Endothelial cell of umbilical vein (primary cell): ENCODE measurements around the gene PGS1. TPM values are rescaled to one million over a fixed set of nuclear protein-coding genes. Genes with fewer than 3 reads are reported as not detected.

ENCODE experiments used
- BruUV-seq: library from RNA; stranded (reverse); fragments of 400-500 nt; replicated peaks from 2 replicates; lab custom pipeline; 2021; lab: Mats Ljungman, UMichigan
- CTCF ChIA-PET: fragments of 300-600, 350-600 bp; sonication (Branson Sonifier 250); formaldehyde crosslinking; loops from one replicate; lab custom pipeline; 2021; ENCODE audit warnings: antibody characterized with exemption, inconsistent platforms; lab: Charles Lee
- POLR2A ChIA-PET: fragments of 300-600, 350-600 bp; sonication (Branson Sonifier 250); formaldehyde crosslinking; loops from one replicate; lab custom pipeline; 2021; ENCODE audit warnings: antibody characterized with exemption, inconsistent platforms; lab: Charles Lee
- DNase-seq: peaks from one replicate; pipeline ENCODE4 v3.0.0-alpha.2; 2011; ENCODE audit warnings: low read depth, low spot score
- FAIRE-seq: peaks from 2 replicates; lab custom pipeline; 2011; peaks lifted over from hg19 to GRCh38; lab: Jason Lieb, UNC
- H2AFZ ChIP-seq: 2 replicates; pipeline ENCODE4 v1.6.0; 2012; ENCODE audit warnings: low read depth, low read length, control low read depth, inconsistent platforms
- H3K27ac ChIP-seq: 2 replicates; pipeline ENCODE4 v1.5.1; 2011; ENCODE audit warnings: low read depth, mild to moderate bottlenecking, control low read depth, low read length, moderate library complexity; ENCODE audit not compliant: insufficient read depth
- H3K27me3 ChIP-seq, 2 experiments: 2 replicates each; pipeline versions ENCODE4 v1.6.0 to v1.6.1; 2011; ENCODE audit warnings: low read length in 2 of 2, mixed read lengths in 1 of 2; ENCODE audit not compliant: control insufficient read depth in 2 of 2, insufficient read depth in 2 of 2
- H3K36me3 ChIP-seq, 2 experiments: 2 replicates in 1 of 2; 3 replicates in 1 of 2; pipeline ENCODE4 v1.5.1; 2011; ENCODE audit warnings: low read length in 2 of 2, mild to moderate bottlenecking in 1 of 2, moderate library complexity in 1 of 2; ENCODE audit not compliant: control insufficient read depth in 2 of 2, insufficient read depth in 2 of 2; ENCODE audit errors: extremely low read depth in 1 of 2
- H3K4me1 ChIP-seq: 3 replicates; pipeline ENCODE4 v1.5.1; 2011; ENCODE audit warnings: mild to moderate bottlenecking, low read length; ENCODE audit not compliant: control insufficient read depth, insufficient read depth; ENCODE audit errors: extremely low read depth
- H3K4me2 ChIP-seq: 2 replicates; pipeline ENCODE4 v1.6.1; 2011; ENCODE audit warnings: low read length, control low read depth, mixed read lengths; ENCODE audit not compliant: insufficient read depth
- H3K4me3 ChIP-seq, 3 experiments: fragments of 200-600 bp in 1 of 3; sonication (generic), shearing (Covaris generic) in 1 of 3; replicated peaks in 1 of 3; 2 replicates each; pipeline ENCODE4 v1.5.1; 2011 to 2016; ENCODE audit warnings: control low read depth in 3 of 3, low read length in 3 of 3, mild to moderate bottlenecking in 2 of 3, inconsistent platforms in 1 of 3, low read depth in 1 of 3, moderate library complexity in 1 of 3; ENCODE audit not compliant: insufficient read depth in 1 of 3
- H3K79me2 ChIP-seq: 2 replicates; pipeline ENCODE4 v1.6.0; 2012; ENCODE audit warnings: low read length, inconsistent platforms; ENCODE audit not compliant: control insufficient read depth, insufficient read depth
- H3K9ac ChIP-seq: replicated peaks from 2 replicates; pipeline ENCODE3; 2011; ENCODE audit warnings: low read length, control low read depth; ENCODE audit not compliant: insufficient read depth; ENCODE audit errors: extremely low read depth
- H3K9me1 ChIP-seq: replicated peaks from 3 replicates; pipeline ENCODE4 v1.6.0; 2011; ENCODE audit warnings: mild to moderate bottlenecking, low read length; ENCODE audit not compliant: control insufficient read depth, insufficient read depth; ENCODE audit errors: extremely low read depth
- H3K9me3 ChIP-seq: replicated peaks from 2 replicates; pipeline ENCODE4 v1.5.1; 2012; ENCODE audit warnings: low read length, inconsistent platforms; ENCODE audit not compliant: control insufficient read depth, insufficient read depth
- H4K20me1 ChIP-seq: replicated peaks from 2 replicates; pipeline ENCODE3; 2011; ENCODE audit warnings: mild to moderate bottlenecking, low read length; ENCODE audit not compliant: control insufficient read depth, insufficient read depth; ENCODE audit errors: extremely low read depth
- EZH2 ChIP-seq: IDR thresholded peaks from 2 replicates; pipeline ENCODE4 v1.6.1; 2012; ENCODE audit warnings: borderline replicate concordance, low read depth, mild to moderate bottlenecking, moderate library complexity, low read length, inconsistent platforms; ENCODE audit not compliant: severe bottlenecking
- FOS ChIP-seq: IDR thresholded peaks from 2 replicates; pipeline ENCODE4 v1.6.1; 2011; ENCODE audit warnings: mild to moderate bottlenecking, low read length, moderate library complexity, borderline replicate concordance; ENCODE audit not compliant: insufficient read depth
- GATA2 ChIP-seq: IDR thresholded peaks from 2 replicates; pipeline ENCODE4 v1.7.0; 2011; ENCODE audit warnings: low read depth, mild to moderate bottlenecking, moderate library complexity, mixed read lengths, low read length; ENCODE audit not compliant: insufficient read length, insufficient read depth
- JUN ChIP-seq: IDR thresholded peaks from 2 replicates; pipeline ENCODE4 v1.6.1; 2011; ENCODE audit warnings: borderline replicate concordance, low read depth; ENCODE audit not compliant: insufficient read length, insufficient read depth
- MYC ChIP-seq: IDR thresholded peaks from one replicate; pipeline ENCODE4 v1.6.1; 2011; ENCODE audit warnings: mild to moderate bottlenecking, low read depth, low read length
- POLR2A ChIP-seq: IDR thresholded peaks from 2 replicates; pipeline ENCODE4 v1.6.1; 2012; ENCODE audit warnings: low read depth, mild to moderate bottlenecking, control low read depth, low read length
- POLR2AphosphoS5 ChIP-seq: IDR thresholded peaks from 2 replicates; pipeline ENCODE4 v1.6.1; 2012; ENCODE audit warnings: low read depth, mild to moderate bottlenecking, control low read depth, low read length, moderate library complexity; ENCODE audit not compliant: insufficient read depth
- dilution Hi-C: fragments of 300-500 bp; cut with MboI; formaldehyde crosslinking; loops from one replicate; pipeline ENCODE4 v1.15.0; 2019; ENCODE audit warnings: low sequenced_read_pairs; ENCODE audit not compliant: extremely low pct_ligation_motif_present
- intact Hi-C: fragments of 100-400 bp; cut with micrococcal nuclease; formaldehyde crosslinking; loops from one replicate; pipeline ENCODE4 v1.10.0; 2022
- polyA plus RNA-seq, 4 experiments: library from polyadenylated mRNA; depleted of rRNA in 3 of 4; stranded (reverse) in 3 of 4; unstranded in 1 of 4; fragments of >200 nt; gene quantifications; 2 replicates each; pipeline versions ENCODE4 v1.2.1 to v1.2.3, GENCODE V29; 2011 to 2012; ENCODE audit warnings: missing spikeins in 1 of 4
- total RNA-seq: library from RNA; stranded (reverse); gene quantifications from 2 replicates; pipeline ENCODE4 v1.2.3, GENCODE V29; 2021
- TF ChIP-seq, protein P1 (sequence below), 2 donors: IDR thresholded peaks; 1 replicate in 1 of 2; 2 replicates in 1 of 2; pipeline ENCODE4 v1.5.1; 2011; ENCODE audit warnings: low read length in 2 of 2, mild to moderate bottlenecking in 2 of 2, moderate library complexity in 2 of 2, control low read depth in 1 of 2, inconsistent platforms in 1 of 2, low read depth in 1 of 2; ENCODE audit not compliant: insufficient read depth in 1 of 2; ENCODE audit errors: extremely low read depth in 1 of 2
- TF ChIP-seq, protein P2 (sequence below): IDR thresholded peaks from 2 replicates; pipeline ENCODE4 v1.6.1; 2011; ENCODE audit not compliant: insufficient read depth, insufficient read length

Gene PGS1
- total and polyA plus RNA-seq, 2 donors (not counting 3 experiments of a cell fraction or from before 2014, with no cell fraction given) = 50.8 to 66.0 TPM

DNA sequence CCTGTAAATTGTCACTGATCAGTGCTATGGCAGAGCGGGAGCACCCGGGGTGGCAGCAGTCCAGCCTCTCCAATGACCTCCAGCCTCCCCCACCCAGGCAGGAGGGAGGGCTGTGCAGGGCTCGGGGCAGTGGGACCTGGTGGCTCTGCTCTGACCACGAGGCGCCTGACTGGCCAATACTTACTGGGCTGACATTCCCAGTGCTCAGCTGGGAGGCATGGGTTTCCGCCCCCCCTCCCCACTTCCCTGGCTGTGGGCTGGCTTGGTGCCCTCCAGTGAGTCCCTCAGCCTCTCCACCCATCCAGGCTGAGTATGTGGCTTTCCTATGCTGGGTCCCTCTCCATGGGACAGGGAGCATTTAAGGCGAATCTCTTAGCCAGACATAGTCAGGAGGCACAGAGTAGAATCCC is 21.3 kb upstream of the PGS1 start:
- H3K4me3 ChIP-seq = peak overlapping the region in 2 of 3 experiments; percentile 54 to 63
- no peaks in the 10 kb centered on the region for H3K9me3 ChIP-seq
- H3K27ac ChIP-seq = peak overlapping the region; percentile 14
- H3K36me3 ChIP-seq = peaks cover 3 to 9% of the 10 kb centered on the region in 2 experiments
- H3K4me2 ChIP-seq = peak overlapping the region; percentile 75
- POLR2A ChIA-PET = interaction anchor here (0.6 to 1.4 kb wide), 2 partner anchors 33 to 34 kb away, joined by 4 to 6 read pairs; no protein-coding TSS in a partner anchor
- H3K4me1 ChIP-seq = peaks cover 47% of the 10 kb centered on the region
- BruUV-seq = no TSS peak
- TF ChIP-seq, protein P1, sequence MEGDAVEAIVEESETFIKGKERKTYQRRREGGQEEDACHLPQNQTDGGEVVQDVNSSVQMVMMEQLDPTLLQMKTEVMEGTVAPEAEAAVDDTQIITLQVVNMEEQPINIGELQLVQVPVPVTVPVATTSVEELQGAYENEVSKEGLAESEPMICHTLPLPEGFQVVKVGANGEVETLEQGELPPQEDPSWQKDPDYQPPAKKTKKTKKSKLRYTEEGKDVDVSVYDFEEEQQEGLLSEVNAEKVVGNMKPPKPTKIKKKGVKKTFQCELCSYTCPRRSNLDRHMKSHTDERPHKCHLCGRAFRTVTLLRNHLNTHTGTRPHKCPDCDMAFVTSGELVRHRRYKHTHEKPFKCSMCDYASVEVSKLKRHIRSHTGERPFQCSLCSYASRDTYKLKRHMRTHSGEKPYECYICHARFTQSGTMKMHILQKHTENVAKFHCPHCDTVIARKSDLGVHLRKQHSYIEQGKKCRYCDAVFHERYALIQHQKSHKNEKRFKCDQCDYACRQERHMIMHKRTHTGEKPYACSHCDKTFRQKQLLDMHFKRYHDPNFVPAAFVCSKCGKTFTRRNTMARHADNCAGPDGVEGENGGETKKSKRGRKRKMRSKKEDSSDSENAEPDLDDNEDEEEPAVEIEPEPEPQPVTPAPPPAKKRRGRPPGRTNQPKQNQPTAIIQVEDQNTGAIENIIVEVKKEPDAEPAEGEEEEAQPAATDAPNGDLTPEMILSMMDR (IDR thresholded peaks at IDR 0.05; ENCODE audit: extremely low read depth in 1 of 2, insufficient read depth in 1 of 2, low read depth in 1 of 2, low read length in 2 of 2) = no peak
- TF ChIP-seq POLR2AphosphoS5 = peak; percentile 58
- TF ChIP-seq FOS = no peak
- TF ChIP-seq MYC = peak; percentile 76
- TF ChIP-seq, protein P2, sequence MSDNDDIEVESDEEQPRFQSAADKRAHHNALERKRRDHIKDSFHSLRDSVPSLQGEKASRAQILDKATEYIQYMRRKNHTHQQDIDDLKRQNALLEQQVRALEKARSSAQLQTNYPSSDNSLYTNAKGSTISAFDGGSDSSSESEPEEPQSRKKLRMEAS = peak; percentile 72
- TF ChIP-seq POLR2A = no peak
- TF ChIP-seq EZH2 = no peak
- no peak for TF ChIP-seq GATA2
- TF ChIP-seq JUN = no peak
- intact Hi-C loops = no loop called here
- H2AFZ ChIP-seq = no peak overlapping the region
- dilution Hi-C loops = no loop called here
- CTCF ChIA-PET = interaction anchor here (1.3 to 5.7 kb wide), 5 partner anchors 17 to 107 kb away, joined by 4 to 32 read pairs (median 8); no protein-coding TSS in a partner anchor
- peak; percentile 87 for FAIRE-seq
- H3K9me1 ChIP-seq = no peaks in the 10 kb centered on the region
- no peak overlapping the region for H3K9ac ChIP-seq
- H3K27me3 ChIP-seq = no peaks in the 10 kb centered on the region
- H4K20me1 ChIP-seq = no peaks in the 10 kb centered on the region
- peak; percentile 82 for DNase-seq
- H3K79me2 ChIP-seq = peaks cover 24% of the 10 kb centered on the region
